ENCODE data around the gene OGN.
A peak's percentile ranks its signal among the peaks of the same experiment; 100 is the strongest.
"Not testable (repeated sequence)": the region's sequence is repeated elsewhere in the genome, so short reads cannot be mapped to it uniquely, and the experiment has no call there.

Gene OGN, protein sequence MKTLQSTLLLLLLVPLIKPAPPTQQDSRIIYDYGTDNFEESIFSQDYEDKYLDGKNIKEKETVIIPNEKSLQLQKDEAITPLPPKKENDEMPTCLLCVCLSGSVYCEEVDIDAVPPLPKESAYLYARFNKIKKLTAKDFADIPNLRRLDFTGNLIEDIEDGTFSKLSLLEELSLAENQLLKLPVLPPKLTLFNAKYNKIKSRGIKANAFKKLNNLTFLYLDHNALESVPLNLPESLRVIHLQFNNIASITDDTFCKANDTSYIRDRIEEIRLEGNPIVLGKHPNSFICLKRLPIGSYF

DNA sequence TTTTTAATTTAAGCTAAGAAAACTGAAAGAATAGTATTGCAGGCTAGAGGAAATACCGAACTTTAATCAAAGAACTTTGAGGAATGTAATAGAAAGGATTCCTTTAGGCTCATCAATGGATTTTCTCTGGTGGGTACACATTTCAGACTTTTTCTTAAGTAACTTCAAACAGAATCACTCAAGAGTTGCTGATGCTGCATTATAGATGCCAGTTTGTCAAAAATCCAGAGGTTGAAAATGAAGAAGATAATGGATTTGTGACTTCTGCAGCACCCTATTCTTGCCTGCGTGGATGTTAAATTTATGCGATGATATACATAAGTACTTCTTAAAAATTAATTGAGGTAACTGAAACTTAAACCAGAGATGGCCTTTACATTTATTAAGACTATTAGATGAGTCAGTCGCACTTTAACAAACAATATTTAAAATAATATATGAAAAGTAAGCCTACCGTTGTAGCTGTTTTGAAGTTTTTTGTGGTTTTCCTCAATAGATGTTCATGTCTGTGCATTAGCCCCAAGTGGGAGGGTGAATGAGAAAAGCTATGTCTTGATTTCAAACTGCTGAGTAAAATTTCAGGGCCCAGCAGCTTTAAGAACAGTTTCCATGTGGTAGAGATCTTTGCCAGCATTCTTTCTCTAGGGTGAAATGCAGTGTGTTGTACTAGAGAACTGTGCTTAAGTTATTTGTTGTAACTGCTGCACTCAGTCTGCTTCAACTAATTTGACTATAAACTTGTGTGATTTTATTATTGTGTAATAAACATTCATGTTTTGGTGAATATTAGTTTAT is at the start of gene OGN:
Gene OGN, minus strand, starts transcription at position 537 of the 795 bp plus-strand sequence. CDS start 1,171 bp downstream, outside the sequence.
- no peak for DNase-seq

DNA sequence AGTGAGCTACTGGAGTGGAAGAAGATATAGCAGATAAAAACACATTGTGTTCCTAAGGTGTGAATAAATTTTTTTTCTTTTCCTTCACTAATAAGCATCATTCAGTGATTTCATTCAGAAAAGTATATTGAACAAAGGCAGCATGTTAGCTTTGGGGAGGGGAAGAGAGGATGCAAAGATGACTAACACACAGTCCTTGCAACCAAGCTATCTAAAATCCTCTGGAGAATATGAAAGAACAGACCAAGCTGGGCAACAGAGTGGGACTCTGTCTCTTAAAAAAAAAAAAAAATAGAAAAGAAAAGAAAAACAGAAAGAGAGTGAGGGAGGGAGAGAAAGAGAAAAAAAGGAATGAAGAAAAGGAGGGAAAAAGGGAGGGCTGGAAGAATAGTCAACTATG is 42.2 kb upstream of the OGN start:
- no peak for DNase-seq

DNA sequence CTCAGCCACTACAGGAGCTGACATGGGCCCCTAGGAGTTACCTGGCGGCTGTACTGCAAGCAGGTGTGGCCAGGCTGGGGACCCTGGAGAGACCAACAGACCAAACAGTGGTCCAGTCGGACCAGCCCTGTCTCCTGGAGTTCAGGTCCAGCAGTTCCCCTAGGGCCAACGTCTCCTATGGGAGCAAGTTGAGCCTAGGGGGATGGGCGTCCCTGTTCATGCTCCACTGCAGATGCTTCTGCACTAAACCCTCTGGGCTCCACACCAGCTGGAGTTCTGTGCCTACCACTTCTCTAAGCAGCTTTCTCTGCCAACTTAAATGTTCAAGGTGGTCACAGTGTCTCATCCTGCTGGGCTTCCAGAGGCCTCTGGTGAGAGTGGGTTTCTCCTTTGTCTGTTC is 40.5 kb upstream of the OGN start:
- no peak for DNase-seq

DNA sequence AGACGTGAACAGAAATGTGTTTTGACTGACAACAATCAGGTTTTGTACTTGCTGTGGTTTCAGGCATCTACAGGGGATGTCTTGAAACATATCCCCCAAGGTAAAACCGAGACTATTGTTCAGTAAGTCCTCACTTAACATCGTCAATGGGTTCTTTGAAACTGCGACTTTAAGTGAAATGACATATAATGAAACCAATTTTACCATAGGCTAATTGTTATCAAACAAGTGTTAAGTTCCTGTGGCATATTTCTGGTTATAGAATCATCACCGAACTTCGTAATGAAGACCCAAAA is 36.3 kb upstream of the OGN start:
- DNase-seq = no peak

DNA sequence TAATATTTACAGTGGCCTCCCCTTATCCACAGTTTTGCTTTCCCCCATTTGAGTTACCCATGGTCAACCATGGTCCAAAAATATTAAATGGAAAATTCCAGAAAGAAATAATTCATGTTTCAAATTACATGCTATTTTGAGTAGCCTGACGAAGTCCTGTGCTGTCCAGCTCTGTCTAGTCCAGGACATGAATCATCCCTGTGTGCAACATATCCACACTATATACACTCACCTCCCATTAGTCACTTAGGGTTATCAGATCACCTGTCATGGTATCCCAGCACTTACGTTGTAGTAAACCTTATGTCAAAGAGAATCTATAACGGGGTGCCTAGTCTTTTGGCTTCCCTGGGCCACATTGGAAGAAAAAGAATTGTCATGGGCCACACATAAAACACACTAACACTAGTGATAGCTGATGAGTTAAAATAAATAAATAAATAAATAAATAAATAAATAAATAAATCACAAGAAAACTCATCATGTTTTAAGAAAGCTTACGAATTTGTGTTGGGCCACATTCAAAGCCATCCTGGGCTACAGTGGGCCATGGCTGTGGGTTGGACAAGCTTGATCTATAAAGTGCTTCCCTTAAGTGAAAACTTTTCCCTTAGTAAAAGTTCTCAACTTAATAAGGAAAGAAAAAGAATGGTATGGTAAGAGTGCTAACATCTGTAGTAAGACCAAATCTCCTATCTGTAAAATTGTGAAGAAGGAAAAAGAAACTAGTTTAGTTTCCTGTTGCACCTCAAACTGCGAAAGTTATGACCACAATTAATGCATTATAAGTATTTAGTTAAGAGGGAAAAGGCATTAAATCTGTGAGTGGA is 35.8 kb upstream of the OGN start:
- peak; percentile 66 for DNase-seq

DNA sequence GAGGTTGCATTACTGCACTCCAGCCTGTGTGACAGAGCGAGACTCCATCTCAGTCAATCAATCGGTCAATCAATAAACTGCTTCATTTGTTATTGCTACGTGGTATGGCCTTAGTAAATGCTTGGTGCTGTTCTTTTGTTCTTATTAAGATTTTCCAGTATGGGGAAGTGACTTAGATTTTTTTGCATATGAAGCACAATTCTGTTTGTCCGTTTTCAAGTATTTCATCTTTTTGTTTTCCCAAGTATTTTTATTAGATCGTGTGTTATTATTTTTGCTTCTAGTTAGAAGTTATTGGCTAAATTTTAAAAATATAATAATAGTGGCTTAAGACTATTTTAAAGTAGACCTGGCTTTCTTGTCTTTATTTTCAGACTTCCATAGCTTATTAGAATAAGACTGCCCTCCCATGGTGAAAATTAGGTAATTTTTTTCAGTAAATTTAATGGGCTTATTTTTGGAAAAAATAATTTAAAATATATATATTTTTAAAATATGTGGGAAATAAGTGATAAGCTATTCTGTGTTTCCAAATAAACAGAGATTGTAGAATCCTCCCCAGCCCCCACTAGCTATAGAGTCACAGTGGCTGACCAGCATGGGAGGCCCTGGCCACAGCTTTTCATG is 34.6 kb upstream of the OGN start:
- DNase-seq = no peak

DNA sequence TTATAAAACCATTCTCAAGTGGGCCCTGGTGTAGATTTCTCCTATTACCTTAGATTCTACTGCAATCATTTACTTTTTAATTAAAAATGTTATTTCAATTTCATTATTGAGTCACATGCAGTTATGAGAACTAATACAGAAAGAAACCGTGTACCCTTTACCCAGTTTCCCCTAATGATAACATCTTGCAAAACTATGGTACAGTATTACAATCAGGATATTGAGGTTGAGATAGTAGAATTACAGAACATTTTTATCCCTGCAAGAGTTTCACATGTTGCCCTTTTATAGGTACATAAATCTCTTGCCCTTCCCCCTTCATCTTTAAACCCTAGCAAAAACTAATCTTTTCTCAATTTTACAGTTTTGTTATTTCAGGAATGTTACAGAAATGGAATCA is 30.9 kb upstream of the OGN start:
- DNase-seq = no peak

DNA sequence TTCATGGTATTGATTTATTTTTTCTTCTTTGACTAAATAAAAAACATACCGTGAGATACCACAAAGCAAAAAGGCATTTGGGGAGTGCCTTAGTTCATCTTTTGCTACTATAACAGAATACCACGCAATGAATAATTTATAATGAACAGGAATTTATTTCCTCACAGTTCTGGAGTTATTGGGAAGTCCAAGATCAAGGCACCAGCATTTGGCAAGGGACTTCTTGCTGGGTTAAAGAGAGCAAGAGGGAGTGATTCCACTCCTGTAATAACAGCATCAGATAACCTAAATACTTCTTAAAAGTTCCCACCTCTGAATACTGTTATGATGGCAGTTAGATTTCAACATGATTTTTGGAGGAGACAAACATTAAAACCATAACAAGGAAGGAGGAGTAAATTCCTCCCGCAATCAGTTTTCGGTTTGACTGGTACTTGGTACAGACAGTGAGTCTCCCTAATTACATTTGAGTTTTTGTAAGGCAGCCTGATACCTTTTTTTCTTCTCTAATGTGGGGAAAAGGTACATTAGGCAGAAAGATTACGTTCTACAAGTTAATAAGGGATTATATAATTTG is 28.7 kb upstream of the OGN start:
- DNase-seq = no peak

DNA sequence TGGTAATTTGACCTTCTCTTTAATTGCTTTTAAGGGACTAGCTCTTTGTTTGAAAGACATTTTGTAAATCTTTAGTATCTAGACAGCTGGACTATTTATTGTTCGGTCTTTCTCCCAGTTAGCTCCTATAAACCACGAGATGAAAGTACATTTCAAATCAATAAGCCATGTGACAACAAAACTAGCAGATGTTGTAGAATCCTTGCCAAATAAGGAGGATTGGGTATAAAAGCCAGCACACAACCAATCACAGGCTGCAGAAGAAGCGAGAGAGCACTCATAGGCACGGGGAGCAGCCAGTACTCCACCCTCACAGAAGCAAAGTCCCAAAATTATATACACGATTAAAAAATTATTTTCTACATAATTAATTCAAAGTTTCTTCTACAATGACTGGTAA is 28.0 kb upstream of the OGN start:
- no peak for DNase-seq

DNA sequence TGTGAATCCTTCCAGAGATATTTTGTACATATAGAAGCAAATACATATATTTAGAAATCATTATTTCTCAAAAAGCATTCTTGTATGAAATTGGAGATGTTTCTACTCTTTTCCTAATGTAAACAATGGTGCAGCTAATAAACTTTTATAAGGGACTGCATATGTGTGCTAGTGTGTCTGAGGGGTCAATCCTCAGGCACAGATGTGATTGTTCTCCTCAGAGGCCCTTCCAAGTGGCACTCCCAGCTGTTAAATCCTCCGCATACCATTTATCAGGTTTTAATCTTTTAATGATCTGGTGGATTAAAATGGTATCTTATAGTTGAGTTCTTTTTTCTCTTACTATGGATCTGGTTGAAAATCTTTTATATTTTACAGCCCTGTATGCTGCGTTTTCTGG is 25.5 kb upstream of the OGN start:
- DNase-seq = no peak

DNA sequence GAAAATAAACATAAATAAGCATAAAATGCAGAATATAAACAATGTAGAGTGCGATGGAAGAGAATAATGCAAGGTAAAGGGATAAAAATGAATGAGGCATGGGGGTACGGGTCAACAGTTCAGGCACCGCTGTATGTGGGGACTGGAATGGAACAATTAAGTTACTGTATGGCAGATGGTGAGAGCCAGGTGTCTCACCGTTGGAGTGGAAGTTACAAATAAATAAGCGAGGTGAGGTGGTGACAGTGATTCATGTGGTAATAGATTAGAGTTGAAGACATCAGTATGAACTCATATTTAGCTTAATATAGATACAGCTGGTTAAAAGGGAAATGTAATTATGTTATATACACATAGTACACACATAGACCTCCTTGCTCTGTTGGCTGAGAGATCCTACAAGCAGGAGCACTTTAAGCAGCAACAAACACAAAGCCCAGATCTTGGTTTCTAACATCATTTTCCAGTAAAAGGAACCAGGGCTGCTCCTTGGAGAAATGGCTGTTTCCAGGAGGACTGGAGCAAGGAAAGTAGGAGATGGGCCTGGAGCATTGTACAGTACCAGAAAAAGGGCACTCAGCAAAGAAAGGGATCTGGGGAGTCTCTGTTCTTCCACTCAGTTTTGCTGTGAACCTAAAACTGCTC is 22.2 kb upstream of the OGN start:
- no peak for DNase-seq

DNA sequence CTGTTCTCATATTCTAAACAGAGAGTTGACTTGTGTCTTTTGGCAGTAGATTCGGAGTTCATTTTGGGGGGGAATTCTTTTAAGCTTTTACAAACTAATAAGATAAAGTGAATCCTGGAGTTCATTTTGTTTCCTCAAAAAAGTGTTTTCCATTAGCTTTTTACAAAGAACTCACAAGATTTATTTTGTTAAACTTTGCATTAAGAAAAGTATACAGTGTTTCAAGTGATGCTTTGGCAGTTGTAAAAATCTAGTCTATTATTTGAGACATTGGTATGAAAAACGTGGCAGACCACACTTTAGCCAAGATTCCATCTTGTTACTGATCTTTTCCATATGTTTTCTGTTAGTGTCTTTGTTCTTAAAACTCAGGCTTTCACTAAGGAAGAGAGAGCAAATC is 21.1 kb upstream of the OGN start:
- DNase-seq = no peak

DNA sequence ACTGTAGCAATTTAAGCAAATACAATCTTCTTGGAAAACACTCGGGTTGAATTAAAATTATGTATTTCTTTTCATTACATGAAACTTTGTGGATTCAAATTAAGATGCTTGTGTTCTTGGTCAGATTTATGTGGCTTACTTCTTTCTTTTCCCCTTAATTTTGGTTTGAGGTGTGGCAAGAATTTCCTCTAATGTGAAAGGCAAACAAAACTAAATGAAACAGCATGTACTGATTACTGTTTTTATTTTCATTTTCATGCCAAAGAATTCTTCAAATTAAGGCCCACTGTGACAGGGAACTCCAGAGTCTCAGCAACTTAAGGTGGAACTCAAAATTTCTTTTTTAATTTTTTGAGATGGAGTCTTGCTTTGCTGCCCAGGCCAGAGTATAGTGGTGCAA is 20.0 kb upstream of the OGN start, which contains the start of gene OMD:
Gene OMD, minus strand, starts transcription at position 132 of the 400 bp plus-strand sequence. CDS start 6,913 bp downstream, outside the sequence.
- DNase-seq = no peak

DNA sequence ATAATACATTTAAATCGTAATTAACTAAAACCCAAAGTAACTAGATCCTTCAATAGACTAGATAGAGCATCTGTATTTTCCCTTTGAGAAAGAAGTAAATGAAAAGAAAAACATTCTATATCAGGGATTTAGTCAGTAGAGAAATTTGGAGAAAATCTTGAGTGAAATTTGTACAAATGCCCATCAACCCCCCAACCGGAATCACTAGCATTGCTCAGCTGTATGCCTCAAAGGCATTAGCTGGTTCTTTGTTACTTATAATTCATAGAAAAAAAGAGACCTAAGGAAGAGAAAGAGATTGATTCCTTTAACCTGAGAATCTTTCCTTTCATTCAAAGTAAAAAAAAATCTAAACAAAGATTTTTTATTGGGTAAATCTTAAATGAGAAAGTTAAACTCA is 19.2 kb upstream of the OGN start:
- no peak for DNase-seq

DNA sequence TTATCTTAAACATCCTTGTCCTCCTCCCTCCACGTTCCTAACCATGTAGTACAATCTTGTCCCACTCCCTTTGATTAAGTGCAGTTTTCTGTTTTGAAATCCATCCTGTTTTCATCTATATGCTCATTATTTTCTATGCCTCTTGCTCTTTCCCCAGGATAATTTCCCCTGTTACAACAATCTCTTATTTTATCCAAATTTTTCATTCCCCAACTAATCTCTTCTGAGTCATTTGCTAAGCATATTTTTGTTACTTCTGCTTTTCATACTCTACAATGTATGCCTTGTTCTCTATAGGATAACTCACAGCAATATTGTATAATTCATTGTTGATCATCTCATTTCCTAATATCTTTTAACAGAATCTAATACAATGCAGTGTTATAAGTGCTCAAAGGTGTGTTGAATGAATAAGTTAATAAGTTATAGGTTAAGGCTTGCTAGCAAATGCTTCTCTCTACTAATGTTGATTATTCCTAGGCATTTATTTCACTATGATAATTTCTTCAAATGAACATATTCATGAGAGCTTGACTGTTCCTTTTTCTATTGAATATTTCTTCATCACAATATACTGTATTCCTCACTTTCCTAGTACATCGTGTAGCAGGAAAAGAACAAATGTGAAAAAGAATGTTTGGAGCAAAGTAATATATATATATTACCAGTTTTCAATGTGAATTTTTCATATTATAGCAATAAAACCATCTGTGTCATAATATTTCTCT is 18.4 kb upstream of the OGN start:
- DNase-seq = no peak

DNA sequence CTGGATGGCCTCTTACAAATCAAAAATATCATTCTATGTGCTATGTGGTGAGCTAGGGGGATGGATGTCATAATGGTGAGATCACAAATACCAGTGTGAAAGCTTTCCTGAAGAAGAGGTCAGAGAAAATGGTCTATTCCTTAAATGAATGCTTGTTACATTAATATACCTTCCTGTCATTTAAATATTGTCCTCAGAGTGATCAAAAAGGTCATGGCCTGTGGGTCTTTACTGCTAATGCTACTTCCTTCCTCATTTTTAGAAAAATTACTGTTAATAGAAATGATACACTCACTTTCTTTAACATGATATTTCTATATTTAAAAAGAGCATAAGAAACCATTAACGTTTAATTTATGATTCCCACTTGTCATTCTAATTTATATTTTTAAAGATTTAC is 10.2 kb upstream of the OGN start:
- DNase-seq = peak; percentile 25

DNA sequence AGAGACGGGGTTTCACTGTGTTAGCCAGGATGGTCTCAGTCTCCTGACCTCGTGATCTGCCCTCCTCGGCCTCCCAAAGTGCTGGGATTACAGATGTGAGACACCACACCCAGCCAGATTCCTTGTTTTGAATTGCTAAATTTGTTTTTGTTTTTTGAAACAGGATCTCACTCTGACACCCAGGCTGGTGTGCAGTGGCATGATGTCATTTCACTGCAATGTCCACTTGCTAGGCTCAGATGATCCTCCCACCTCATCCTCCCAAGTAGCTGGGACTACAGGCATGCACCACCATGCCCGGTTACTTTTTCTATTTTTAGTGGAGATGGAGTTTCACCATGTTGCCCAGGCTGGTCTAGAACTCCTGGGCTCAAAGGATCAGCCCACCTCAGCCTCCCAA is 6.8 kb upstream of the OGN start:
- DNase-seq = not testable (repeated sequence)

DNA sequence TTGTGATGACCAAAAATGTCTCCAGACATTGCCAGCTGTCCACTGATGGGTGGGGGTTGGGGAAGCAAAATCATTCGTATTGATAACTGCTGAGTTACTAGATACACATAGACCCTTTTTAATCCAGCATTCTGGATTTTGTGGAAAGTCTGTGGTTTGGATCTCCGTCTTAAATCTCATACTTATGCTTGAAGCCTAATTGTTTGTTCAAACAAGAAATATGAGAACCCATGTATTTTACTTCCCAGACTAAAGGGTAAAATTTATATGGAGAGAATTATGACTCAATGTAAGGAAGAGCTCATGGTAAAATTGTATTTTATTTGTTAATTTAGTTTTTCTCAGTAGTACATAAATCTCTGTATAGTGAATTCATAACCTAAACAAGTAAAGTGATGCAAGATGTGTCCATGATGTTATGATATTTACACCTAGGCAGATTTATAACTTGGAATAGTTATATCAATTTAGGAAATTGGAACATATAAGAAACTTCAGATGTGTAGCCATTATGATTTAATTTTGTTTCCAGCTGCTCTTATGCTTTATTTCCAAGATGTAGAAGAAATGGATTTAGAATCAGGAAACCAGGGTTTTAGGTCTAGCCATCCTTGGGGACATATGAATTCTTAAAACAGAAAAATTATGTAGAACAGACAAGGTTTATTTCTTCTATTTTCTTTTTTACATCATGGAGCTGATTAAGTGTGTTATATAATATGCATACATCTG is 4.5 kb upstream of the OGN start:
- DNase-seq = no peak

DNA sequence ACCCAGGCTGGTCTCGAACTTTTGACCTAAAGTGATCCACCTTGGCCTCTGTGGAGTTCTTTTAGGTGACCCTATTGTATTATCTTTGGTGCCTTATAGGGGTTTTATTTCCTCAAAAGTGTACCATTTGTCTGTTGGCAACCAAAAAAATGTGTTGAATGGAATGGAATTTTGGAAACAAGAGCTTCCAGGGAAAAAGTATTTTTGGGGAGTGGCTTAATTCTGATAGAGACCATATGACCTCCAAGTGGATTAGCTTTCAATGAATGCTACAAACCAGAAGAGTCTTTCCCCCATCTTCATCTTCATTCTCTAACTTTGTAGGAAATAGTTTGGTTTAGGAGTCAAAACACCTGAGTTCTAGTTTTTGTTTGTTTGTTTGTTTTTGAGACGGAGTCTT is 3.4 kb upstream of the OGN start:
- DNase-seq = no peak

DNA sequence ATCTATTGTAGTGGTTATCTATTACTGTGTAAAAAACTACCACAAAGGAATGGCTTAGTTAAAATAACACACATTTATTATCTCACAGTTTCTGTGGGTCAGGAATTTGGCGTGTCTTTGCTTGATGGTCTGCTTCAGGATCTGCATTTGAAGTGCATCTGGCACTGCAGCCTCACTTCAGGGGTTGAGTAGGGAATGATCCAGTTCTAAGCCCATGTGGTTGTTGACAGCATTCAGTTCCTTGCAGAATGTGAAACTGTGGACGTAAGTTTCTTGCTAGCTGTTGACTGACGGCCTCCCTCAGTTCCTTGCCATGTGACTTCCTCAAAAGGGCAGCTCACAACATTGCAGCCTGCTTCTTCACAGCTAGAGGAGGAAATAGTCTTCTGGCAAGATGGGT is 2.1 kb upstream of the OGN start:
- DNase-seq = no peak

DNA sequence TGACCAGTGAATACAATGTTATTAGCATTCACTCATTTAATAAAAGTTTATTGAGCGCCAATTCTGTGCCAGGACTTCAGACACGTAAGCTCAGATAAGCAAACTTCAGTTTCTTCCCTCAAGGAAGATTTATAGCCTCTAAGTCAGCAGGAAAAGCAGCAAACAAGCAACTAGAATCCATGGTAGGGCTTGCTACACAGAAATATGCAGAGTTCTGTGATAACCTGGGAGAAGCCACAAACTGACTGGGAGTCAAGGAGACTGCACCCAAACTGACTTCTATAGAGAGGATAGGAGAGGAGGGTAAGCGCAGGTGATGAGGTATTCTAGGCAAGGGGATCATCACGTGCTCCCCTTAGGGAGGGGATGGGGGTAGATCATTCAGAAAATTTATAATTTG is 1.4 kb upstream of the OGN start:
- DNase-seq = peak; percentile 32
